GM23338 (cell line): ENCODE results near the gene TRMT2A. TPM values are rescaled to one million over a fixed set of nuclear protein-coding genes. Genes with fewer than 3 reads are reported as not detected.

ENCODE experiments used
- ATAC-seq: fragments of 200-7000 bp; cut with Tn5 transposase; 3 replicates; pipeline ENCODE4 v1.9.1; 2020
- DNase-seq: peaks from one replicate; pipeline ENCODE4 v3.0.0-alpha.2; 2015; ENCODE audit warnings: low spot score
- H2AFZ ChIP-seq: fragments of 200-600 bp; sonication (generic); 2 replicates; pipeline ENCODE4 v1.8.0; 2016; ENCODE audit warnings: antibody characterized with exemption, mild to moderate bottlenecking, moderate library complexity
- H3F3A ChIP-seq: fragments of 200-600 bp; sonication (generic); replicated peaks from 2 replicates; pipeline ENCODE4 v1.8.0; 2017; ENCODE audit warnings: antibody characterized with exemption, mixed run types, low read depth
- H3K27ac ChIP-seq: fragments of 200-600 bp; sonication (generic); 2 replicates; pipeline ENCODE4 v1.6.1; 2016; ENCODE audit warnings: low read depth
- H3K27me3 ChIP-seq: fragments of 200-600 bp; sonication (generic); 2 replicates; pipeline ENCODE4 v1.8.0; 2016; ENCODE audit warnings: mild to moderate bottlenecking, mixed run types, moderate library complexity; ENCODE audit not compliant: insufficient read depth
- H3K36me3 ChIP-seq: fragments of 200-600 bp; sonication (generic); 2 replicates; pipeline ENCODE4 v1.8.0; 2016; ENCODE audit warnings: mild to moderate bottlenecking; ENCODE audit not compliant: insufficient read depth
- H3K4me1 ChIP-seq: fragments of 200-600 bp; sonication (generic); 2 replicates; pipeline ENCODE4 v1.8.0; 2016; ENCODE audit warnings: mild to moderate bottlenecking, moderate library complexity; ENCODE audit not compliant: insufficient read depth
- H3K4me2 ChIP-seq: fragments of 200-600 bp; sonication (generic); 2 replicates; pipeline ENCODE4 v1.7.1; 2017; ENCODE audit warnings: mixed run types
- H3K4me3 ChIP-seq: fragments of 200-600 bp; sonication (generic); 2 replicates; pipeline ENCODE4 v1.6.1; 2016; ENCODE audit warnings: mixed run types
- H3K79me2 ChIP-seq: fragments of 200-600 bp; sonication (generic); replicated peaks from 2 replicates; pipeline ENCODE4 v1.8.0; 2017; ENCODE audit warnings: mild to moderate bottlenecking; ENCODE audit not compliant: insufficient read depth
- H3K9me2 ChIP-seq: fragments of 200-600 bp; sonication (generic); 2 replicates; pipeline ENCODE4 v1.8.0; 2017; ENCODE audit not compliant: insufficient read depth
- H4K20me1 ChIP-seq: fragments of 200-600 bp; sonication (generic); replicated peaks from 2 replicates; pipeline ENCODE4 v1.8.0; 2017; ENCODE audit warnings: mild to moderate bottlenecking; ENCODE audit not compliant: insufficient read depth
- H3K27ac Mint-ChIP-seq: 2 replicates; pipeline ENCODE4 v1.8.0; 2020; ENCODE audit warnings: inconsistent platforms, mild to moderate bottlenecking, moderate library complexity, mixed read lengths
- H3K27me3 Mint-ChIP-seq: 3 replicates; pipeline ENCODE4 v1.8.0; 2022; ENCODE audit warnings: low read depth, mild to moderate bottlenecking, moderate library complexity, mixed read lengths, inconsistent platforms; ENCODE audit not compliant: insufficient read depth, poor library complexity
- H3K36me3 Mint-ChIP-seq: 3 replicates; pipeline ENCODE4 v1.8.0; 2021; ENCODE audit warnings: low read depth, mild to moderate bottlenecking, inconsistent platforms, moderate library complexity, mixed read lengths
- H3K4me1 Mint-ChIP-seq: 3 replicates; pipeline ENCODE4 v1.8.0; 2020; ENCODE audit warnings: mild to moderate bottlenecking, inconsistent platforms, mixed read lengths
- H3K4me3 Mint-ChIP-seq: 3 replicates; pipeline ENCODE4 v1.8.0; 2021; ENCODE audit warnings: moderate library complexity, mild to moderate bottlenecking, inconsistent platforms, mixed read lengths
- H3K9me3 Mint-ChIP-seq: 3 replicates; pipeline ENCODE4 v1.8.0; 2020; ENCODE audit warnings: moderate library complexity, mild to moderate bottlenecking, inconsistent platforms, mixed read lengths
- CREB1 ChIP-seq: fragments of 250-450 bp; sonication (Bioruptor Pico); IDR thresholded peaks from 2 replicates; pipeline ENCODE4 v1.5.0; 2020; ENCODE audit warnings: low read depth, mild to moderate bottlenecking, moderate library complexity
- EZH2 ChIP-seq: fragments of 200-600 bp; sonication (generic); IDR thresholded peaks from one replicate; pipeline ENCODE4 v1.8.0; 2017; ENCODE audit warnings: antibody characterized with exemption, mild to moderate bottlenecking, low read depth; ENCODE audit not compliant: unreplicated experiment
- EZH2phosphoT487 ChIP-seq: fragments of 200-600 bp; sonication (generic); IDR thresholded peaks from one replicate; pipeline ENCODE4 v1.8.1; 2018; ENCODE audit warnings: antibody characterized with exemption; ENCODE audit not compliant: unreplicated experiment
- JUNB ChIP-seq: IDR thresholded peaks from one replicate; pipeline ENCODE4 v1.6.1; 2016; ENCODE audit warnings: antibody characterized with exemption; ENCODE audit not compliant: unreplicated experiment
- STAT1 ChIP-seq: IDR thresholded peaks from one replicate; pipeline ENCODE4 v1.6.1; 2016; ENCODE audit warnings: antibody characterized with exemption; ENCODE audit not compliant: unreplicated experiment
- ZNF114 ChIP-seq: fragments of 250-450 bp; sonication (Bioruptor Pico); IDR thresholded peaks from 2 replicates; pipeline ENCODE4 v1.5.0; 2020; ENCODE audit warnings: mild to moderate bottlenecking, moderate library complexity
- polyA plus RNA-seq: library from polyadenylated mRNA; unstranded; fragments of >200 nt; fragmentation: Nextera tagmentation; extraction: Ambion mirVana; gene quantifications from 2 replicates; pipeline ENCODE4 v1.2.1, GENCODE V29; 2016
- total RNA-seq: library from RNA; depleted of rRNA; stranded (reverse); fragments of >200 nt; shearing (Covaris generic); gene quantifications from 2 replicates; pipeline ENCODE4 v1.2.3, GENCODE V29; 2014
- TF ChIP-seq, protein P1 (sequence below): IDR thresholded peaks from one replicate; pipeline ENCODE4 v1.6.1; 2018; ENCODE audit warnings: antibody characterized with exemption; ENCODE audit not compliant: unreplicated experiment
- TF ChIP-seq, protein P2 (sequence below): IDR thresholded peaks from 2 replicates; pipeline ENCODE4 v1.6.1; 2016; ENCODE audit warnings: antibody characterized with exemption
- TF ChIP-seq, protein P3 (sequence below), 2 experiments: fragments of 200-600 bp in 1 of 2; sonication (generic) in 1 of 2; conservative IDR thresholded peaks; 2 replicates each; pipeline versions ENCODE4 v1.5.1 to v1.6.1; 2016 to 2017; ENCODE audit warnings: antibody characterized with exemption in 2 of 2, low read depth in 2 of 2, mild to moderate bottlenecking in 2 of 2, moderate library complexity in 1 of 2

TRMT2A gene
- total and polyA plus RNA-seq, 2 experiments from 2014 or later: 41.3 to 61.3 TPM

DNA sequence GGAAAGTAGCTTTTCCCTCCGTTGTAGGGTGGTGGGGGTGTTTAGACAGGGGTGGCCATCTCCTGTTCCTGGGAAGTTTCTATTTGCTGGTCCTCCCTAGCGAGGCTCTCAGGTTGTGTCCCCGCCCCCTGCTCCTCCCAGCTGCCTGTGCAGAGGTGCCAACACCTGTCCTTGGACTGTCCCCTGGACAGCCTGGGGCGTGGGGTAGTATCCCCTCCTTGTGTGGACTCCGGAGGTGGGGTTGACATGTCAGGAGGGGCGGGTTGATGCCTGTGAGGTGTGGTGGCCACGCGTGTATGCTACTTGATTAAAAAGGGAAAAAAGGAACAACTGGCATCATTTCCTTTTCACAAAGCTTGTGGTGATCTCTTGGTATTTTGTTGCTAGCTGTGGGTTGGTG, 15.4 kb downstream of the TRMT2A start (continued):
- TF ChIP-seq STAT1 (no peak), EZH2phosphoT487 (no peak), CREB1 (CRISPR knock-in tag) (no peak), JUNB (no peak), EZH2 (no peak)
- TF ChIP-seq, protein P1, sequence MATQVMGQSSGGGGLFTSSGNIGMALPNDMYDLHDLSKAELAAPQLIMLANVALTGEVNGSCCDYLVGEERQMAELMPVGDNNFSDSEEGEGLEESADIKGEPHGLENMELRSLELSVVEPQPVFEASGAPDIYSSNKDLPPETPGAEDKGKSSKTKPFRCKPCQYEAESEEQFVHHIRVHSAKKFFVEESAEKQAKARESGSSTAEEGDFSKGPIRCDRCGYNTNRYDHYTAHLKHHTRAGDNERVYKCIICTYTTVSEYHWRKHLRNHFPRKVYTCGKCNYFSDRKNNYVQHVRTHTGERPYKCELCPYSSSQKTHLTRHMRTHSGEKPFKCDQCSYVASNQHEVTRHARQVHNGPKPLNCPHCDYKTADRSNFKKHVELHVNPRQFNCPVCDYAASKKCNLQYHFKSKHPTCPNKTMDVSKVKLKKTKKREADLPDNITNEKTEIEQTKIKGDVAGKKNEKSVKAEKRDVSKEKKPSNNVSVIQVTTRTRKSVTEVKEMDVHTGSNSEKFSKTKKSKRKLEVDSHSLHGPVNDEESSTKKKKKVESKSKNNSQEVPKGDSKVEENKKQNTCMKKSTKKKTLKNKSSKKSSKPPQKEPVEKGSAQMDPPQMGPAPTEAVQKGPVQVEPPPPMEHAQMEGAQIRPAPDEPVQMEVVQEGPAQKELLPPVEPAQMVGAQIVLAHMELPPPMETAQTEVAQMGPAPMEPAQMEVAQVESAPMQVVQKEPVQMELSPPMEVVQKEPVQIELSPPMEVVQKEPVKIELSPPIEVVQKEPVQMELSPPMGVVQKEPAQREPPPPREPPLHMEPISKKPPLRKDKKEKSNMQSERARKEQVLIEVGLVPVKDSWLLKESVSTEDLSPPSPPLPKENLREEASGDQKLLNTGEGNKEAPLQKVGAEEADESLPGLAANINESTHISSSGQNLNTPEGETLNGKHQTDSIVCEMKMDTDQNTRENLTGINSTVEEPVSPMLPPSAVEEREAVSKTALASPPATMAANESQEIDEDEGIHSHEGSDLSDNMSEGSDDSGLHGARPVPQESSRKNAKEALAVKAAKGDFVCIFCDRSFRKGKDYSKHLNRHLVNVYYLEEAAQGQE: no peak
- TF ChIP-seq, protein P2, sequence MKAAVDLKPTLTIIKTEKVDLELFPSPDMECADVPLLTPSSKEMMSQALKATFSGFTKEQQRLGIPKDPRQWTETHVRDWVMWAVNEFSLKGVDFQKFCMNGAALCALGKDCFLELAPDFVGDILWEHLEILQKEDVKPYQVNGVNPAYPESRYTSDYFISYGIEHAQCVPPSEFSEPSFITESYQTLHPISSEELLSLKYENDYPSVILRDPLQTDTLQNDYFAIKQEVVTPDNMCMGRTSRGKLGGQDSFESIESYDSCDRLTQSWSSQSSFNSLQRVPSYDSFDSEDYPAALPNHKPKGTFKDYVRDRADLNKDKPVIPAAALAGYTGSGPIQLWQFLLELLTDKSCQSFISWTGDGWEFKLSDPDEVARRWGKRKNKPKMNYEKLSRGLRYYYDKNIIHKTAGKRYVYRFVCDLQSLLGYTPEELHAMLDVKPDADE: no peak

DNA sequence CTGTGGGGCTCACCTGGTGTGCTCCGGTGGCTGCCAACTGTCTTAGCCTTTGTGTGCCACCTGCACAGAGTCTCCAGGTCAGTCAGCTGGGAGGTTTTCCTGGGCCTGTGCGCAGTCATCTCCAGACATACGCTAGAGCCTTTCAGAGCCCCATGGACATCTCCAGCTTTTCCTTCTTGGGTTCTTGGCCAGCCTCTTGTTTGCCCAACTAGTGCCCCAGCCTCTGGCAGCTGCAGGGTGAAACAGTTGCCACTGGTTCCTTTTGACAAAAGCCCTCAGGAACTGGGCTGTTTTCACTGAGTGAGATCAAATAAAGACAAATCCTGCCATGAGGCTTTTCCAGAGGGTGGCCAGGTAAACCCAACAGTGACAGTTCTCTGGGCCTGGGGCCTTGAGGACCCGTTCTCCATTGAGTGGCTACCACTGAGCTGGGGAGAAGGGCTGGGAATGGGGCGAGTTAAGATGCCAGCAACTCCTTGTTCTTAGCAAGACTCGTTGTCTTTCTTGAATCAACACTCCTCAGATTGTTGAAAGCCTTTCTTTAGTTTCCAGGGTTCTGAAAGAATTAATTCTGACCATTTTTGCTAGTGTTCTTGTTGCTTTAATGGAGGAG, 17.8 kb downstream of the TRMT2A start:
- Histone ChIP-seq H3F3A (peaks cover 16% of the 10 kb centered on the region; the same call in 1 of the 2 replicates), H3K4me1 (no peaks in the 10 kb centered on the region; the same call in 1 of the 2 replicates), H3K4me2 (no peak overlapping the region), H3K27ac (no peak overlapping the region), H3K4me3 (no peak overlapping the region), H3K27me3 (no peaks in the 10 kb centered on the region), H2AFZ (no peak overlapping the region), H3K79me2 (peaks cover 77% of the 10 kb centered on the region), H3K9me2 (no peaks in the 10 kb centered on the region), H3K36me3 (peaks cover 47% of the 10 kb centered on the region), H4K20me1 (peaks cover 57% of the 10 kb centered on the region)
- DNase-seq (no peak), ATAC-seq (no peak)
- Mint-ChIP-seq H3K36me3 (peaks cover 95% of the 10 kb centered on the region), H3K27me3 (peaks cover 5% of the 10 kb centered on the region), H3K27ac (no peak overlapping the region), H3K4me1 (peaks cover 20% of the 10 kb centered on the region), H3K9me3 (no peaks in the 10 kb centered on the region), H3K4me3 (no peak overlapping the region)
- TF ChIP-seq, protein P2: no peak
- TF ChIP-seq ZNF114 (CRISPR knock-in tag): no peak
- TF ChIP-seq, protein P3, sequence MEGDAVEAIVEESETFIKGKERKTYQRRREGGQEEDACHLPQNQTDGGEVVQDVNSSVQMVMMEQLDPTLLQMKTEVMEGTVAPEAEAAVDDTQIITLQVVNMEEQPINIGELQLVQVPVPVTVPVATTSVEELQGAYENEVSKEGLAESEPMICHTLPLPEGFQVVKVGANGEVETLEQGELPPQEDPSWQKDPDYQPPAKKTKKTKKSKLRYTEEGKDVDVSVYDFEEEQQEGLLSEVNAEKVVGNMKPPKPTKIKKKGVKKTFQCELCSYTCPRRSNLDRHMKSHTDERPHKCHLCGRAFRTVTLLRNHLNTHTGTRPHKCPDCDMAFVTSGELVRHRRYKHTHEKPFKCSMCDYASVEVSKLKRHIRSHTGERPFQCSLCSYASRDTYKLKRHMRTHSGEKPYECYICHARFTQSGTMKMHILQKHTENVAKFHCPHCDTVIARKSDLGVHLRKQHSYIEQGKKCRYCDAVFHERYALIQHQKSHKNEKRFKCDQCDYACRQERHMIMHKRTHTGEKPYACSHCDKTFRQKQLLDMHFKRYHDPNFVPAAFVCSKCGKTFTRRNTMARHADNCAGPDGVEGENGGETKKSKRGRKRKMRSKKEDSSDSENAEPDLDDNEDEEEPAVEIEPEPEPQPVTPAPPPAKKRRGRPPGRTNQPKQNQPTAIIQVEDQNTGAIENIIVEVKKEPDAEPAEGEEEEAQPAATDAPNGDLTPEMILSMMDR (conservative IDR thresholded peaks at IDR 0.05; ENCODE audit: low read depth in 2 of 2): no peak
